ENCODE measurements around the gene MYOF. TPM values are rescaled to one million over a fixed set of nuclear protein-coding genes. Genes with fewer than 3 reads are reported as not detected.

The MYOF gene
- total and polyA plus RNA-seq, 9 of the 15 experiments (the other 6 are each of a cell fraction or from before 2014, with no cell fraction given): 0.06 to 0.27 TPM; not detected in 7

- TF ChIP-seq ZNF217 (CRISPR knock-in tag; IDR thresholded peaks at IDR 0.05) (no peak), FUS (optimal IDR thresholded peaks at IDR 0.05; ENCODE audit: low read depth, low read length) (no peak), TAF1 (IDR thresholded peaks at IDR 0.05; ENCODE audit: control insufficient read depth, extremely low read depth, insufficient read depth, low read length, severe bottlenecking) (no peak)
Observed at GRCh38 chr10:93344691-93345090, 137.4 kb downstream of the MYOF start (continued).

- intact Hi-C loops (cut with micrococcal nuclease): no loop called here
Observed at GRCh38 chr10:93342921-93343320, 139.2 kb downstream of the MYOF start.

GRCh38 chr10:93342366-93342765, 139.8 kb downstream of the MYOF start:
- no peak for ATAC-seq
- no peak for DNase-seq (ENCODE audit: extremely low read depth in 1 of 4, low spot score in 3 of 4)
- intact Hi-C loops (cut with micrococcal nuclease): no loop called here
- H3K4me2 ChIP-seq (ENCODE audit: insufficient read depth, low read length): no peak overlapping the region
- H3K9me3 ChIP-seq (replicated peaks; ENCODE audit: control insufficient read depth, insufficient read depth, low read depth, low read length): no peaks in the 10 kb centered on the region
- H3K9ac ChIP-seq (ENCODE audit: insufficient read depth in 1 of 2, low read depth in 2 of 2, low read length in 2 of 2): no peak overlapping the region
- H3K4me1 ChIP-seq (replicated peaks in 1 of 2; ENCODE audit: control insufficient read depth in 2 of 2, insufficient read depth in 2 of 2, low read length in 2 of 2): no peaks in the 10 kb centered on the region
- BruUV-seq (replicated peaks): no TSS peak
- no peak overlapping the region for H2AFZ ChIP-seq (ENCODE audit: low read depth, low read length)
- 2% methylated on average over 4 of the region's 4 CpGs for WGBS (ENCODE audit: insufficient coverage, low coverage, missing lambda C conversion rate)
- no peaks in the 10 kb centered on the region for H3K36me3 ChIP-seq (ENCODE audit: control insufficient read depth, insufficient read depth, low read length)
- no peaks in the 10 kb centered on the region for H4K20me1 ChIP-seq (replicated peaks; ENCODE audit: control insufficient read depth, insufficient read depth, low read length)
- FAIRE-seq: no peak
- ChIA-PET CTCF (ENCODE audit: low intra/inter-chr PET ratio) (no interaction called here), POLR2A (no interaction called here)
- no peak overlapping the region for H3K27ac ChIP-seq (ENCODE audit: extremely low read depth, low read depth, low read length)
- H3K4me3 ChIP-seq: no peak overlapping the region
- in situ Hi-C loops (cut with MboI): no loop called here
- H3K27me3 ChIP-seq (ENCODE audit: control insufficient read depth in 2 of 2, insufficient read depth in 2 of 2, low read length in 2 of 2): peaks cover 0 to 2% of the 10 kb centered on the region in 2 experiments; a peak in 2 of 5 replicates
- no peaks in the 10 kb centered on the region for H3K9me1 ChIP-seq (ENCODE audit: control insufficient read depth, insufficient read depth, low read length)
- H3K79me2 ChIP-seq (ENCODE audit: control insufficient read depth, insufficient read depth, low read length): no peaks in the 10 kb centered on the region
- no peak for TF ChIP-seq NFE2 (IDR thresholded peaks at IDR 0.05; ENCODE audit: low read depth)
- TF ChIP-seq HOXB6 (CRISPR knock-in tag; IDR thresholded peaks at IDR 0.05; ENCODE audit: borderline replicate concordance): no peak
- no peak for TF ChIP-seq EWSR1 (IDR thresholded peaks at IDR 0.05; ENCODE audit: borderline replicate concordance, low read depth, partially characterized antibody)
- TF ChIP-seq BHLHE40 (IDR thresholded peaks at IDR 0.05; ENCODE audit: low read length): no peak
- TF ChIP-seq ZBTB26 (CRISPR knock-in tag; IDR thresholded peaks at IDR 0.05): no peak
- TF ChIP-seq MEF2D (tag; conservative IDR thresholded peaks at IDR 0.05; ENCODE audit: low read depth): no peak
- no peak for TF ChIP-seq SETDB1 (IDR thresholded peaks at IDR 0.05; ENCODE audit: low read length)
- no peak for TF ChIP-seq FOSL1 (tag; conservative IDR thresholded peaks at IDR 0.05)
- no peak for TF ChIP-seq ZBTB12 (CRISPR knock-in tag; IDR thresholded peaks at IDR 0.05)

More at GRCh38 chr10:93342921-93343320, 139.2 kb downstream of the MYOF start:
- no peaks in the 10 kb centered on the region for H3K9me3 ChIP-seq (replicated peaks; ENCODE audit: control insufficient read depth, insufficient read depth, low read depth, low read length)
- no peaks in the 10 kb centered on the region for H3K36me3 ChIP-seq (ENCODE audit: control insufficient read depth, insufficient read depth, low read length)
- BruUV-seq (replicated peaks): no TSS peak
- peaks cover 2 to 5% of the 10 kb centered on the region in 2 experiments; a peak in 3 of 5 replicates for H3K27me3 ChIP-seq (ENCODE audit: control insufficient read depth in 2 of 2, insufficient read depth in 2 of 2, low read length in 2 of 2)
- no peaks in the 10 kb centered on the region for H3K4me1 ChIP-seq (replicated peaks in 1 of 2; ENCODE audit: control insufficient read depth in 2 of 2, insufficient read depth in 2 of 2, low read length in 2 of 2)
- H3K27ac ChIP-seq (ENCODE audit: extremely low read depth, low read depth, low read length): no peak overlapping the region
- in situ Hi-C loops (cut with MboI): no loop called here
- no peaks in the 10 kb centered on the region for H3K79me2 ChIP-seq (ENCODE audit: control insufficient read depth, insufficient read depth, low read length)
- no peak overlapping the region for H2AFZ ChIP-seq (ENCODE audit: low read depth, low read length)
- no peak overlapping the region for H3K4me3 ChIP-seq
- WGBS (ENCODE audit: insufficient coverage, low coverage, missing lambda C conversion rate): 0% methylated on average over 3 of the region's 3 CpGs
- no peak for TF ChIP-seq YBX1 (IDR thresholded peaks at IDR 0.05)
- TF ChIP-seq RBM14 (IDR thresholded peaks at IDR 0.05; ENCODE audit: borderline replicate concordance, insufficient read depth, low read depth, low read length): no peak
- TF ChIP-seq MECOM (CRISPR knock-in tag; IDR thresholded peaks at IDR 0.05): no peak
- no peak for TF ChIP-seq PCBP1 (IDR thresholded peaks at IDR 0.05; ENCODE audit: low read depth, low read length, poor library complexity, severe bottlenecking)
- ATAC-seq (no peak), FAIRE-seq (no peak), DNase-seq (ENCODE audit: extremely low read depth in 1 of 4, low spot score in 3 of 4) (no peak)
- ChIA-PET CTCF (ENCODE audit: low intra/inter-chr PET ratio) (no interaction called here), POLR2A (no interaction called here)
- no peak overlapping the region for H3K4me2 ChIP-seq (ENCODE audit: insufficient read depth, low read length)
- H3K9ac ChIP-seq (ENCODE audit: insufficient read depth in 1 of 2, low read depth in 2 of 2, low read length in 2 of 2): no peak overlapping the region
- no peaks in the 10 kb centered on the region for H3K9me1 ChIP-seq (ENCODE audit: control insufficient read depth, insufficient read depth, low read length)
- no peaks in the 10 kb centered on the region for H4K20me1 ChIP-seq (replicated peaks; ENCODE audit: control insufficient read depth, insufficient read depth, low read length)

All from K562 (cell line).